DND-41 (cell line): Measurements from ENCODE around the gene DUSP1.

Experiments
- EZH2 ChIP-seq: IDR thresholded peaks from 3 replicates; pipeline ENCODE4 v1.6.1; 2012; ENCODE audit warnings: borderline replicate concordance, low read depth, mild to moderate bottlenecking, moderate library complexity, low read length, inconsistent platforms; ENCODE audit not compliant: severe bottlenecking
- TF ChIP-seq, protein P1 (sequence below): IDR thresholded peaks from 2 replicates; pipeline ENCODE4 v1.5.1; 2012; ENCODE audit warnings: borderline replicate concordance, low read length, moderate library complexity, mild to moderate bottlenecking; ENCODE audit not compliant: poor library complexity, severe bottlenecking; ENCODE audit errors: extremely low read depth

DNA sequence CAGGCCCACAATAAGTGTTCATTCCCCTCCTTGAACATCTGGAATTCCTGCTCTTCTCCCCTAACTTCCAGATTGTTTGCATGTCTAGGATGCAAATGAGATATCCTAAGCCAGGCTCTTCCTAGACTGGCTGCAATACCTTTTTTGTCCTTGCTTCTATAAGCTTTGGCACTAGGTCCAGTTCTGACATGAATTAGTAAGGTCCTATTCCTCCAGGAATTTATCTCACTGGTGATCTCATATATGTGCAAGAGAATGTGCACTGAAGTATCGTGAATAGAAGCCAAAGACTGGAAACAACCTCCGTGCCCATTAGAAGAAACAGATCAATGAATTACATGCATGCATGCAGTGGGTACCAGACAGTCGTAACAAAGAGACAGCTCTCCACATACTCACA is 25.2 kb downstream of the DUSP1 start:
- TF ChIP-seq EZH2: no peak
- TF ChIP-seq, protein P1, sequence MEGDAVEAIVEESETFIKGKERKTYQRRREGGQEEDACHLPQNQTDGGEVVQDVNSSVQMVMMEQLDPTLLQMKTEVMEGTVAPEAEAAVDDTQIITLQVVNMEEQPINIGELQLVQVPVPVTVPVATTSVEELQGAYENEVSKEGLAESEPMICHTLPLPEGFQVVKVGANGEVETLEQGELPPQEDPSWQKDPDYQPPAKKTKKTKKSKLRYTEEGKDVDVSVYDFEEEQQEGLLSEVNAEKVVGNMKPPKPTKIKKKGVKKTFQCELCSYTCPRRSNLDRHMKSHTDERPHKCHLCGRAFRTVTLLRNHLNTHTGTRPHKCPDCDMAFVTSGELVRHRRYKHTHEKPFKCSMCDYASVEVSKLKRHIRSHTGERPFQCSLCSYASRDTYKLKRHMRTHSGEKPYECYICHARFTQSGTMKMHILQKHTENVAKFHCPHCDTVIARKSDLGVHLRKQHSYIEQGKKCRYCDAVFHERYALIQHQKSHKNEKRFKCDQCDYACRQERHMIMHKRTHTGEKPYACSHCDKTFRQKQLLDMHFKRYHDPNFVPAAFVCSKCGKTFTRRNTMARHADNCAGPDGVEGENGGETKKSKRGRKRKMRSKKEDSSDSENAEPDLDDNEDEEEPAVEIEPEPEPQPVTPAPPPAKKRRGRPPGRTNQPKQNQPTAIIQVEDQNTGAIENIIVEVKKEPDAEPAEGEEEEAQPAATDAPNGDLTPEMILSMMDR: no peak
